ENCODE data around the gene LGALS3BP. TPM values are rescaled to one million over a fixed set of nuclear protein-coding genes. Genes with fewer than 3 reads are reported as not detected.
A peak's percentile ranks its signal among the peaks of the same experiment; 100 is the strongest.

Gene LGALS3BP
- total and polyA plus RNA-seq, 2 of the 13 experiments (the other 11 are each of a cell fraction or from before 2014, with no cell fraction given), result 137 to 332 TPM

- TF ChIP-seq SPEN (CRISPR knock-in tag; IDR thresholded peaks at IDR 0.05; ENCODE audit: low read depth) (peak; percentile 28), ZMAT3 (CRISPR knock-in tag; conservative IDR thresholded peaks at IDR 0.05) (no peak), MXD4 (CRISPR knock-in tag; IDR thresholded peaks at IDR 0.05) (peak; percentile 44; the same call in 1 of the 2 replicates), MBD4 (IDR thresholded peaks at IDR 0.05; ENCODE audit: borderline replicate concordance, low read length) (no peak), ZNF768 (CRISPR knock-in tag; IDR thresholded peaks at IDR 0.05) (no peak), BHLHE40 (IDR thresholded peaks at IDR 0.05; ENCODE audit: low read length) (no peak), ARHGAP35 (CRISPR knock-in tag; IDR thresholded peaks at IDR 0.05; ENCODE audit: borderline replicate concordance) (no peak), CREB3 (CRISPR knock-in tag; IDR thresholded peaks at IDR 0.05) (no peak), ZNF564 (CRISPR knock-in tag; IDR thresholded peaks at IDR 0.05) (no peak), ZNF569 (CRISPR knock-in tag; IDR thresholded peaks at IDR 0.05; ENCODE audit: borderline replicate concordance) (no peak), BRF2 (CRISPR knock-in tag; IDR thresholded peaks at IDR 0.05) (peak; percentile 87), KLF16 (CRISPR knock-in tag; IDR thresholded peaks at IDR 0.05) (peak in 1 of 2 experiments; percentile 60; a peak in 1 of 4 replicates), THAP11 (CRISPR knock-in tag; IDR thresholded peaks at IDR 0.05) (peak; percentile 54), CENPT (CRISPR knock-in tag; IDR thresholded peaks at IDR 0.05; ENCODE audit: low read depth) (no peak), TSC22D2 (CRISPR knock-in tag; IDR thresholded peaks at IDR 0.05; ENCODE audit: borderline replicate concordance) (no peak), NR1H2 (CRISPR knock-in tag; IDR thresholded peaks at IDR 0.05; ENCODE audit: borderline replicate concordance, low read depth) (peak; percentile 30; the same call in 1 of the 2 replicates), GFI1 (CRISPR knock-in tag; IDR thresholded peaks at IDR 0.05; ENCODE audit: borderline replicate concordance) (peak; percentile 82), EEA1 (CRISPR knock-in tag; IDR thresholded peaks at IDR 0.05; ENCODE audit: borderline replicate concordance) (no peak), KDM5B (CRISPR knock-in tag; IDR thresholded peaks at IDR 0.05; ENCODE audit: borderline replicate concordance) (peak; percentile 50; the same call in 1 of the 2 replicates), ZBTB1 (CRISPR knock-in tag; IDR thresholded peaks at IDR 0.05; ENCODE audit: borderline replicate concordance) (0 out of 2 replicates have a peak, but pooled peaks have one; percentile 42), TBX3 (IDR thresholded peaks at IDR 0.05; ENCODE audit: borderline replicate concordance) (peak; percentile 73; the same call in 1 of the 2 replicates), SMARCE1 (IDR thresholded peaks at IDR 0.05; ENCODE audit: borderline replicate concordance) (no peak), IRX3 (CRISPR knock-in tag; IDR thresholded peaks at IDR 0.05; ENCODE audit: borderline replicate concordance, low read depth) (no peak), ZNF350 (CRISPR knock-in tag; IDR thresholded peaks at IDR 0.05; ENCODE audit: borderline replicate concordance, low read depth) (peak; percentile 81), XBP1 (CRISPR knock-in tag; IDR thresholded peaks at IDR 0.05) (no peak)
Measured at GRCh38 chr17:78962345-78962983, 17.3 kb downstream of the LGALS3BP start (continued).

All from HepG2 (cell line).